GM18517 (cell line): ENCODE data around the gene CBX7.
"Not testable (repeated sequence)": the region's sequence is repeated elsewhere in the genome, so short reads cannot be mapped to it uniquely, and the experiment has no call there.

Experiments
- ATAC-seq: cut with Tn5 transposase; IDR thresholded peaks from one replicate; pipeline ENCODE4 v1.9.1; 2021; ENCODE audit warnings: mild to moderate bottlenecking, moderate library complexity; ENCODE audit not compliant: unreplicated experiment

Gene CBX7

GRCh38 chr22:39174498-39175352 lies 22.2 kb upstream of the CBX7 start:
- no peak for ATAC-seq

- no peak for ATAC-seq
Observed at GRCh38 chr22:39173787-39174497, 21.5 kb upstream of the CBX7 start.

GRCh38 chr22:39173050-39173706 lies 20.7 kb upstream of the CBX7 start:
- ATAC-seq: no peak

GRCh38 chr22:39172265-39173049 lies 20.0 kb upstream of the CBX7 start:
- ATAC-seq: not testable (repeated sequence)

GRCh38 chr22:39171623-39172264 lies 19.3 kb upstream of the CBX7 start:
- ATAC-seq: no peak

- peak; percentile 65 for ATAC-seq
Observed at GRCh38 chr22:39170825-39171622, 18.5 kb upstream of the CBX7 start.

- no peak for ATAC-seq
Observed at GRCh38 chr22:39169797-39170466, 17.5 kb upstream of the CBX7 start.

GRCh38 chr22:39166547-39166946 lies 14.1 kb upstream of the CBX7 start:
- no peak for ATAC-seq

GRCh38 chr22:39156093-39156492 lies 3.6 kb upstream of the CBX7 start:
- ATAC-seq: not testable (repeated sequence)

- ATAC-seq: no peak
Observed at GRCh38 chr22:39155421-39155820, 2.9 kb upstream of the CBX7 start.

- ATAC-seq: no peak
Observed at GRCh38 chr22:39153220-39153717, 789 bp upstream of the CBX7 start.

GRCh38 chr22:39152024-39152510 lies 413 bp downstream of the CBX7 start:
- no peak for ATAC-seq

GRCh38 chr22:39151329-39151975 lies 1.0 kb downstream of the CBX7 start:
- no peak for ATAC-seq

GRCh38 chr22:39150848-39151215 lies 1.6 kb downstream of the CBX7 start:
- ATAC-seq: no peak

GRCh38 chr22:39149915-39150847 lies 2.3 kb downstream of the CBX7 start:
- no peak for ATAC-seq

GRCh38 chr22:39148727-39149535 lies 3.5 kb downstream of the CBX7 start:
- no peak for ATAC-seq
